NCI-H748 (cell line): Measurements from ENCODE around the gene CARM1.
A peak's percentile ranks its signal among the peaks of the same experiment; 100 is the strongest.
"Not testable (repeated sequence)": the region's sequence is repeated elsewhere in the genome, so short reads cannot be mapped to it uniquely, and the experiment has no call there.

Experiments
- DNase-seq: peaks from one replicate; lab custom pipeline; 2025; ENCODE audit not compliant: unreplicated experiment; lab: John Stamatoyannopoulos, UW

The CARM1 gene

GRCh38 chr19:10872546-10873107, 1.3 kb downstream of the CARM1 start:
- no peak for DNase-seq

GRCh38 chr19:10874024-10874423, 2.7 kb downstream of the CARM1 start:
- DNase-seq, result no peak

GRCh38 chr19:10876459-10877240, 5.3 kb downstream of the CARM1 start:
- no peak for DNase-seq

GRCh38 chr19:10877608-10878007, 6.3 kb downstream of the CARM1 start:
- DNase-seq, result not testable (repeated sequence)

- no peak for DNase-seq
Measured at GRCh38 chr19:10878253-10878652, 6.9 kb downstream of the CARM1 start.

GRCh38 chr19:10881403-10882107, 10.2 kb downstream of the CARM1 start:
- no peak for DNase-seq

GRCh38 chr19:10882108-10882457, 10.7 kb downstream of the CARM1 start:
- no peak for DNase-seq

- no peak for DNase-seq
Measured at GRCh38 chr19:10884274-10884673, 12.9 kb downstream of the CARM1 start.

GRCh38 chr19:10885201-10886169, 14.1 kb downstream of the CARM1 start:
- DNase-seq, result no peak

- no peak for DNase-seq
Measured at GRCh38 chr19:10887616-10888367, 16.4 kb downstream of the CARM1 start.

GRCh38 chr19:10888421-10888866, 17.1 kb downstream of the CARM1 start:
- DNase-seq, result no peak

GRCh38 chr19:10889880-10890279, 18.5 kb downstream of the CARM1 start:
- DNase-seq, result no peak

GRCh38 chr19:10891405-10892086, 20.2 kb downstream of the CARM1 start:
- DNase-seq, result no peak

GRCh38 chr19:10892256-10892655, 20.9 kb downstream of the CARM1 start:
- DNase-seq, result no peak

- no peak for DNase-seq
Measured at GRCh38 chr19:10894911-10895213, 23.5 kb downstream of the CARM1 start.

GRCh38 chr19:10895363-10895762, 24.0 kb downstream of the CARM1 start:
- no peak for DNase-seq

- DNase-seq, result no peak
Measured at GRCh38 chr19:10895920-10896319, 24.6 kb downstream of the CARM1 start.

GRCh38 chr19:10896851-10897526, 25.6 kb downstream of the CARM1 start:
- DNase-seq, result peak; percentile 13

- DNase-seq, result no peak
Measured at GRCh38 chr19:10898633-10899032, 27.3 kb downstream of the CARM1 start.
